Stimulated activated memory B cell treated with anti-CD40 and anti-IgM and Interleukin-4, amounts not matched to agents 10 μg/mL and 1 μg/mL and 100 μg/mL, for 72 hours (primary cell): ENCODE results near the gene MOGAT1.

Experiments used
- ATAC-seq: fragments of 150-1000 bp; cut with Tn5 transposase; 2 replicates; pipeline ENCODE4 v1.10.0; 2021
- H3K27ac Mint-ChIP-seq: one replicate; pipeline ENCODE4 v1.8.0; 2022; ENCODE audit warnings: mild to moderate bottlenecking, mixed read lengths
- H3K27me3 Mint-ChIP-seq: one replicate; pipeline ENCODE4 v1.8.0; 2022; ENCODE audit warnings: mixed read lengths
- H3K36me3 Mint-ChIP-seq: one replicate; pipeline ENCODE4 v1.8.0; 2022; ENCODE audit warnings: mixed read lengths
- H3K4me1 Mint-ChIP-seq: one replicate; pipeline ENCODE4 v1.8.0; 2022; ENCODE audit warnings: mixed read lengths
- H3K4me3 Mint-ChIP-seq: one replicate; pipeline ENCODE4 v1.8.0; 2022; ENCODE audit warnings: mild to moderate bottlenecking, moderate library complexity, mixed read lengths
- H3K9me3 Mint-ChIP-seq: one replicate; pipeline ENCODE4 v1.8.0; 2022; ENCODE audit warnings: mixed read lengths

MOGAT1 gene

GRCh38 chr2:222756362-222756831, 84.9 kb downstream of the MOGAT1 start:
- no peak for ATAC-seq
- Mint-ChIP-seq H3K9me3 (peaks cover 2% of the 10 kb centered on the region), H3K4me3 (no peak overlapping the region), H3K36me3 (no peaks in the 10 kb centered on the region), H3K4me1 (no peaks in the 10 kb centered on the region), H3K27ac (no peak overlapping the region), H3K27me3 (no peaks in the 10 kb centered on the region)

GRCh38 chr2:222756951-222757650, 85.6 kb downstream of the MOGAT1 start:
- no peaks in the 10 kb centered on the region for H3K9me3 Mint-ChIP-seq
- no peaks in the 10 kb centered on the region for H3K4me1 Mint-ChIP-seq
- H3K27me3 Mint-ChIP-seq: no peaks in the 10 kb centered on the region
- H3K4me3 Mint-ChIP-seq: no peak overlapping the region
- ATAC-seq: no peak
- H3K36me3 Mint-ChIP-seq: no peaks in the 10 kb centered on the region
- no peak overlapping the region for H3K27ac Mint-ChIP-seq
